ENCODE data around the gene NKD2.
"Not testable (repeated sequence)": the region's sequence is repeated elsewhere in the genome, so short reads cannot be mapped to it uniquely, and the experiment has no call there.

Gene NKD2

GRCh38 chr5:1073239-1074102 lies 64.9 kb downstream of the NKD2 start:
- DNase-seq (ENCODE audit: low read depth in 2 of 2), result no peak

DNA sequence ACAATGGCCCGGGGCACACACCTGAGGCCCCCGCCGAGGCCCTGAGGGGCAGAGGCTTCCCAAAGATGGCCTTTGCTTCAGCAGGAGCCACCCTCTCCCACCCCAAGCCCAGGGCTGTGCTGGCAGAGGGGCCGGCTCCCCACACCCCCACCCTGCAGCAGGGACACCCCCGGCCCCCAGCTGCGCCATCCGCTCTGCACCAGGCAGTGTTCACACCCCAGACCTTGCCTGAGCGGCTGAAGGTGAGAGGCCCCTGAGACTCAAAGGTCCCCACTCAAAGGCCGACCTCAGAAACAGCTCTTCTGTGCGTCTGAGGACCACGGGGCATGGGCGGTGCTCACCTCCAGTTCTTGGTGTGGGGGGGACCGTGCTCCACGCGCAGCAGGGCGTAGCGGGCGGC lies 65.6 kb downstream of the NKD2 start:
- DNase-seq (ENCODE audit: low read depth in 2 of 2), result no peak

GRCh38 chr5:1074816-1075554 lies 66.4 kb downstream of the NKD2 start:
- no peak for DNase-seq (ENCODE audit: low read depth in 2 of 2)

- DNase-seq (ENCODE audit: low read depth in 2 of 2), result no peak
Observed at GRCh38 chr5:1075555-1075881, 66.9 kb downstream of the NKD2 start.

- no peak for DNase-seq (ENCODE audit: low read depth in 2 of 2)
Observed at GRCh38 chr5:1075931-1076330, 67.3 kb downstream of the NKD2 start.

DNA sequence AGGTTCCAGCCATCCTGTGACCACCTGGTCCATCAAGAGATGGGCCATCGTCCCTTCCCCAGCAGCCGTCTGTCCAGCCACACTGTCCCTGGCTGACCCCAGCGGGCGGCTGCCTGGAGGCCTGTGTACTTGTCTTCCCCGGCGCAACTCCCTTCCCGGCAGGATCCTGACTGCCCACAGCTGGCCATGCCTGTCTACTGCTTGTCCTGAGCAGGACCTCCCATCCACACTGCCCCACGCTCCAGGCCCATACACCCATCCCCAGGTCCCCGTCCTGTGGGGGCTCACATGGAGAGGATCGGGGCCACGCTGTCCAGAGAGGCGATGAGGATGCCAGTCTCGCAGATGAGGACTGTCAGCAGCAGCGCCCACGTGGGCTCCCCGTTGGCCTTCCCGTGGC lies 67.8 kb downstream of the NKD2 start:
- DNase-seq (ENCODE audit: low read depth in 2 of 2), result no peak

GRCh38 chr5:1077026-1077425 lies 68.4 kb downstream of the NKD2 start:
- no peak for DNase-seq (ENCODE audit: low read depth in 2 of 2)

DNA sequence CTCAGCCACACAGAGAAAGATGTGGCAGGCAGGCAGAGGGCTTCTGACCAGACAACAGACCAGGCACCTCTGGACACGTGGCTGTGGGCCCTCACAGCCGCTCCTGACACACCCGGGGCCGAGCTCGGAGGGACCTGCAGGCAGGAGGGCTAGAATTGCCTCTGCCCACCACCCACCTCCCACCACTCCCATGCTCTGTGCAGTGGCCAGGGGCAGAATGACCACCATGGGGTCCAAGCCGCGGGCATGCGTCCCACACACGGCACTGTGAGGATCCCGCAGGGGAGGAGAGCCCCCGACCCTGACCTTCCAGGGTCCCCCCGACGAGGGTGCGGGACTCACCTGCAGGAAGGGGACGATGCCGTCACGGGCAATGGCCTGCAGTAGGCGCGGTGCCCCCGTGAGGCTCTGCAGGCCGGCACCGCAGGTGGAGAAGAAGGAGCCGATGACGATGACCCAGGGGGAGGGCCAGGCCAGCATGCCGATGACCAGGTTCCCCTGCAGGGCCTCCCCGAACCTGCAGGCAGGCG lies 69.0 kb downstream of the NKD2 start:
- no peak for DNase-seq (ENCODE audit: low read depth in 2 of 2)

DNA sequence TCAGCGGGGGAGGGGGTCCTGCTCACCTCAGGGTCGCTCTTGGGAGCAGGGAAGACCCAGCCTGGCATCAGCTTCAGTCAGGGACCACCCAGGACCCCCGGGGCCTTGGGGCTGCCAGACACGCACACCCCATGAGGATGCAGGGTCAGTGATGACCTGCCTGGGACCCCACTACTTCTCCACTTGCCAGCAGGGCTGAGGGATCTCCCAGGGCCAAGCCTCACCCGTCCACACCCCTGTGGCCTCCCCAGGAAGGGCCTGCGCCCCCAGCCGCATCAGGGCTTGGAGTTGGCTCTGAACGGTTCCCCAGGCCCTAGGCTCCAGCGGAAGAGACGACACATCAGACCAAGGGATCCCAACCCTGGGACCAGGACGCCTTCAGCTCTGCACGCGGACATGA lies 69.6 kb downstream of the NKD2 start:
- DNase-seq (ENCODE audit: low read depth in 2 of 2), result no peak

DNA sequence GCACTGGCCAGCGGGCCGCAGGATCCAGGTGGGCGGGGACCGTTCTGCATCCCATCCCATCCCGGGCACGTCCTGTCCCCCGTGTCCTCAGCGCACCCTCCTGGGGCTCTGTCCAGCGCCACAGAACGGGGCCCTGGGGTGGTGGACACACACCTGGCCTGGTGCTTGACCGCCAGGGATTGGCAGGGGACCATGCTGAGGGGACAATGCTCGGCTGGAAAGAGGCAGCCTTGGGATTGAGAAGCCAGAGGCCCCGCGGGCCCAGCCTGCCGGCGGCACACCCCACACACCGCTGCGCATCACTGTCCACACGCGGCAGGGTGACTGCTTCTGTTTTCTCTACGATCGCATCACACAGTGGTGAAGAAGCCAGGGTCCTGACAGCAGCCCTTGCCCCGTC lies 70.2 kb downstream of the NKD2 start:
- DNase-seq (ENCODE audit: low read depth in 2 of 2), result no peak

GRCh38 chr5:1079486-1079885 lies 70.9 kb downstream of the NKD2 start:
- no peak for DNase-seq (ENCODE audit: low read depth in 2 of 2)

DNA sequence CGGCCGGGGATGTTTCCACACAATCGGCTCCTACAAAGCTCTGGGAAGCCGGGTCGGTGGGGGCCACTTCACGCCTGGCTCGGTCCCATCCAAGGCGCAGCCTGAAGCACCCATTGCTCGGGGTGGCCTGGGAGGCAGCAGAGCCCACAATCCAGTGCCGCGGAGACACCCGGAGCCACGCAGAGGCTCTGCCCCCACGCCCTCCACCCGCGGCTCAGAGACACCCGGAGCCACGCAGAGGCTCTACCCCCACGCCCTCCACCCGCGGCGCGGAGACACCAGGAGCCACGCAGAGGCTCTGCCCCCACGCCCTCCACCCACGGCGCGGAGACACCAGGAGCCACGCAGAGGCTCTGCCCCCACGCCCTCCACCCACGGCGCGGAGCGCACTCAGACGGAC lies 71.4 kb downstream of the NKD2 start:
- no peak for DNase-seq (ENCODE audit: low read depth in 2 of 2)

- no peak for DNase-seq (ENCODE audit: low read depth in 2 of 2)
Observed at GRCh38 chr5:1080432-1080831, 71.8 kb downstream of the NKD2 start.

GRCh38 chr5:1081519-1081918 lies 72.9 kb downstream of the NKD2 start:
- DNase-seq (ENCODE audit: low read depth in 2 of 2), result no peak

DNA sequence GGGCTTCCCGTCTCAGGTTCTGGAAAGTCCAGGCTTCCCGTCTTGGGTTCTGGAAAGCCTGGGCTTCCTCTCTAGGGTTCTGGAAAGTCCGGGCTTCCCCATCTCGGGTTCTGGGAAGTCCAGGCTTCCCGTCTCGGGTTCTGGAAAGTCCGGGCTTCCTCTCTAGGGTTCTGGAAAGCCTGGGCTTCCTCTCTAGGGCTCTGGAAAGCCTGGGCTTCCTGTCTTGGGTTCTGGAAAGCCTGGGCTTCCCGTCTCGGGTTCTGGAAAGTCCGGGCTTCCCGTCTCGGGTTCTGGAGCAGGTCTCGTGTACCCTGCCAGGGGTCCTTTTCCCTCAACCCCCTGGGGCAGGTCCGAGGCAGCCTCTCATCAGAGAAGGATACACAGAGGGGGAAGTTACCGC lies 74.4 kb downstream of the NKD2 start:
- DNase-seq (ENCODE audit: low read depth in 2 of 2), result not testable (repeated sequence)

GRCh38 chr5:1083823-1084605 lies 75.4 kb downstream of the NKD2 start:
- no peak for DNase-seq (ENCODE audit: low read depth in 2 of 2)

DNA sequence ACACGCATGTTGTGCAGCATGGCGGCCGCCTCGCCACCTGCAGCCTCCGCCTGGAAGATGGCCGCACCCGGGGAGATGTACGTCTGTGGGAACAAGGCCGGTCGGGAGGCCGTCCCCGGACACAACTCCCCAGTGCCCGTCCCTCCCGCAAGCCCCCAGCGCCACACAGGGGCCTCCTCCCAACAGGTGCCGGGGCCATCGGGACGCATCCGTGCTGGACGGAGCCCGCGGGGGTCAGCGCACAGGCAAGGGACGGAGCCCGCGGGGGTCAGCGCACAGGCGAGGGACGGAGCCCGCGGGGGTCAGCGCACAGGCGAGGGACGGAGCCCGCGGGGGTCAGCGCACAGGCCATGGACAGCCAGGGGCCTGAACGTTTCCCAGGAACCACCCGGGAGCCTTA lies 76.8 kb downstream of the NKD2 start:
- no peak for DNase-seq (ENCODE audit: low read depth in 2 of 2)

GRCh38 chr5:1086137-1086536 lies 77.5 kb downstream of the NKD2 start:
- no peak for DNase-seq (ENCODE audit: low read depth in 2 of 2)

DNA sequence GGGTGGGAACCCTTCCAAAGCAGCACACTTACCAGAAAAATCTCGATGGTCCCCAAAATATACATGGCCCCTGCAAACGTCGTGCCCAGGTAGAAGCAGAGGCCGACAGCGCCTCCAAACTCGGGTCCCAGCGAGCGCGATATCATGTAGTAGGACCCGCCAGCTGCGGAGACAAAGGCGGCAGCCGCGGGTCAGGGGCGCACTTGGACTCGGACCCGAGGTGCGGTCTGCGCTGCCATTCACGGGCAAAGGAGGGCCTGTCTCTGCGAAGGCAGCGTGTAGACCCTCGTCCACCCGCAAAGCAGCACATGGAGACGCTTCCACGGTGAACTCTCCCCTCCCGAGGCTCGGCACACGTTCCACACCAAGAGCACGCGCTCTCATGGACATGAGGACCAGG lies 78.3 kb downstream of the NKD2 start:
- no peak for DNase-seq (ENCODE audit: low read depth in 2 of 2)

DNA sequence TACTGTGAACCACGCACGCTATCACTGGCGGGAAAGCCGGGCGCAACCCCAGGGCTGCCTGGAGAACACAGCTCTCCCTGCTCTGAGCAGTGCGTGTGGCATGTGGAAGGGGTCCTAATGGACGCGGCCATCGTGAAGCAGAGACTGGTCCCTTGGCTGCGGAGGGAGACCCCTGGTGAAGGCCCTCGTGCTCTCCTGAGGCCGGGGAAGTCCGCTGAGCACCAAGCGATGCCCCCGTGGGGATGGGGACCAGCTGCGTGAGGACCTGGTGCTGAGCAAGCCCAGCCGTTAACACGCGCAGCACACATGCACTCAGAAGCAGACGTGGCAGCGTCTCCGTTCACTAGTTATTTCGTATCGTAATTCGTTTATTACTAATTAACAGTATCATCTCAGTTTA lies 78.8 kb downstream of the NKD2 start:
- DNase-seq (ENCODE audit: low read depth in 2 of 2), result no peak

GRCh38 chr5:1088031-1088430 lies 79.4 kb downstream of the NKD2 start:
- DNase-seq (ENCODE audit: low read depth in 2 of 2), result no peak
